ENCODE results near the gene MYBL2.

- TF ChIP-seq POLR2A (IDR thresholded peaks at IDR 0.05; ENCODE audit: low read depth, low read length), result no peak
- TF ChIP-seq CTCF (IDR thresholded peaks at IDR 0.05; ENCODE audit: extremely low read depth in 1 of 2, insufficient read depth in 1 of 2, low read depth in 1 of 2, low read length in 2 of 2), result no peak
- no peak for TF ChIP-seq MYC (IDR thresholded peaks at IDR 0.05; ENCODE audit: low read depth, low read length)
- no peak for TF ChIP-seq POLR2AphosphoS5 (IDR thresholded peaks at IDR 0.05; ENCODE audit: insufficient read depth, low read depth, low read length)
- no peak for TF ChIP-seq EZH2 (IDR thresholded peaks at IDR 0.05; ENCODE audit: borderline replicate concordance, low read depth, low read length, severe bottlenecking)
- no peak for TF ChIP-seq GATA2 (IDR thresholded peaks at IDR 0.05; ENCODE audit: insufficient read depth, insufficient read length, low read depth, low read length)
Observed at GRCh38 chr20:43642548-43642947, 24.4 kb upstream of the MYBL2 start.
